Measurements from ENCODE around the gene TSC22D1.
A peak's percentile ranks its signal among the peaks of the same experiment; 100 is the strongest.

The TSC22D1 gene

GRCh38 chr13:44575741-44576350, at the start of gene TSC22D1:
Gene TSC22D1, minus strand, starts transcription at chr13:44576330. Its CDS starts 256 bp downstream, at chr13:44576074.
- no peaks in the 10 kb centered on the region for H3K9me3 ChIP-seq (ENCODE audit: severe bottlenecking)
- H3K36me3 ChIP-seq (ENCODE audit: low read depth) = peaks cover 14% of the 10 kb centered on the region
- DNase-seq (ENCODE audit: low spot score) (peak; percentile 60), ATAC-seq (ENCODE audit: low read depth) (peak; percentile 13; the same call in 1 of the 3 replicates)
- peaks cover 27% of the 10 kb centered on the region for H3K4me1 ChIP-seq (ENCODE audit: insufficient read depth, poor library complexity, severe bottlenecking)
- peak within 1 kb of the TSS; percentile 83 for H3K4me3 ChIP-seq (ENCODE audit: severe bottlenecking)
- TF ChIP-seq, protein P1, sequence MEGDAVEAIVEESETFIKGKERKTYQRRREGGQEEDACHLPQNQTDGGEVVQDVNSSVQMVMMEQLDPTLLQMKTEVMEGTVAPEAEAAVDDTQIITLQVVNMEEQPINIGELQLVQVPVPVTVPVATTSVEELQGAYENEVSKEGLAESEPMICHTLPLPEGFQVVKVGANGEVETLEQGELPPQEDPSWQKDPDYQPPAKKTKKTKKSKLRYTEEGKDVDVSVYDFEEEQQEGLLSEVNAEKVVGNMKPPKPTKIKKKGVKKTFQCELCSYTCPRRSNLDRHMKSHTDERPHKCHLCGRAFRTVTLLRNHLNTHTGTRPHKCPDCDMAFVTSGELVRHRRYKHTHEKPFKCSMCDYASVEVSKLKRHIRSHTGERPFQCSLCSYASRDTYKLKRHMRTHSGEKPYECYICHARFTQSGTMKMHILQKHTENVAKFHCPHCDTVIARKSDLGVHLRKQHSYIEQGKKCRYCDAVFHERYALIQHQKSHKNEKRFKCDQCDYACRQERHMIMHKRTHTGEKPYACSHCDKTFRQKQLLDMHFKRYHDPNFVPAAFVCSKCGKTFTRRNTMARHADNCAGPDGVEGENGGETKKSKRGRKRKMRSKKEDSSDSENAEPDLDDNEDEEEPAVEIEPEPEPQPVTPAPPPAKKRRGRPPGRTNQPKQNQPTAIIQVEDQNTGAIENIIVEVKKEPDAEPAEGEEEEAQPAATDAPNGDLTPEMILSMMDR (IDR thresholded peaks at IDR 0.05; ENCODE audit: poor library complexity, severe bottlenecking) = no peak
- peak within 1 kb of the TSS; percentile 72 for H3K27ac ChIP-seq (ENCODE audit: poor library complexity, severe bottlenecking)
- no peaks in the 10 kb centered on the region for H3K27me3 ChIP-seq (ENCODE audit: insufficient read depth, poor library complexity, severe bottlenecking)

DNA sequence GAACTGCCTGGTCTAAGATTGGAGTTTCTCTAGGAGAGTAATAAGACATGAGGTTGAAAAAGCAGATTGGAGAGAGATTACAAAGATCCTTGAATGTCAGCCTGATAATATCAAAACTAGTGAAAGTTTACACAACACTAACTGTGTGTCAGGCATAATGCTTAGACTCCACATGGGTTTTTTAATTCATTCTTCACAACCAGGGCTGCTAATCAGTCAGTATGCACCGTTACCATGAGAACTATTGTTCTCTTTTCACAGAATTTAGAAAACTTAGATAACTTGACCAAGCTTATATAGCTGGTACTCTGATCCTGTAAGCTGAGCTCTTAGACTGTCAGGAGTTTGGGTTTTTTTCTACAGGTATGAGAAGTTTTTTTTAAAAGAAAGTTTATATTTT, 46.6 kb upstream of the TSC22D1 start:
- no peak overlapping the region for H3K4me3 ChIP-seq (ENCODE audit: severe bottlenecking)
- DNase-seq (ENCODE audit: low spot score) = no peak
- no peak for ATAC-seq (ENCODE audit: low read depth)
- TF ChIP-seq, protein P1 (IDR thresholded peaks at IDR 0.05; ENCODE audit: poor library complexity, severe bottlenecking) = no peak
- H3K27me3 ChIP-seq (ENCODE audit: insufficient read depth, poor library complexity, severe bottlenecking) = no peaks in the 10 kb centered on the region
- H3K27ac ChIP-seq (ENCODE audit: poor library complexity, severe bottlenecking) = no peak overlapping the region
- no peaks in the 10 kb centered on the region for H3K4me1 ChIP-seq (ENCODE audit: insufficient read depth, poor library complexity, severe bottlenecking)
- no peaks in the 10 kb centered on the region for H3K36me3 ChIP-seq (ENCODE audit: low read depth)
- no peaks in the 10 kb centered on the region for H3K9me3 ChIP-seq (ENCODE audit: severe bottlenecking)

DNA sequence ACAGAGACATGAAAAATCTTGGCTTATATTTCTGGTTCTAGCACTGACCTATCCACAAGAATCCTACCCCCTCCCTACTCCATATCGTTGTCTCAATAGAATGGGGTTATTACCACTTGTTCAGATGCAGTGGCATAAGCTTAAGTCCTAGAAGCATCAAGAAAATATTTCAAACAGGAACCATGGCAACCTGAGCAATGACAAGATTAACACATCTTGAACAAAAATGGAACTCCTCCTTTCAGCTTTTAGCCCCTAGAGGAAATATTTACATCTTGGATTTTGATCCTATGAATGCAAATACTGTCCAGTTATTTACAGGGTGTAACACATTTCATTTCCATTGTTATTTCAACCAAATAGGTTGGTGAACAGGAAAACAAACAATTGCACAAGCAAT, 46.1 kb upstream of the TSC22D1 start:
- TF ChIP-seq, protein P1 (IDR thresholded peaks at IDR 0.05; ENCODE audit: poor library complexity, severe bottlenecking) = no peak
- no peaks in the 10 kb centered on the region for H3K9me3 ChIP-seq (ENCODE audit: severe bottlenecking)
- no peak for DNase-seq (ENCODE audit: low spot score)
- H3K4me3 ChIP-seq (ENCODE audit: severe bottlenecking) = no peak overlapping the region
- no peak overlapping the region for H3K27ac ChIP-seq (ENCODE audit: poor library complexity, severe bottlenecking)
- H3K36me3 ChIP-seq (ENCODE audit: low read depth) = no peaks in the 10 kb centered on the region
- no peaks in the 10 kb centered on the region for H3K27me3 ChIP-seq (ENCODE audit: insufficient read depth, poor library complexity, severe bottlenecking)
- no peak for ATAC-seq (ENCODE audit: low read depth)
- H3K4me1 ChIP-seq (ENCODE audit: insufficient read depth, poor library complexity, severe bottlenecking) = no peaks in the 10 kb centered on the region

DNA sequence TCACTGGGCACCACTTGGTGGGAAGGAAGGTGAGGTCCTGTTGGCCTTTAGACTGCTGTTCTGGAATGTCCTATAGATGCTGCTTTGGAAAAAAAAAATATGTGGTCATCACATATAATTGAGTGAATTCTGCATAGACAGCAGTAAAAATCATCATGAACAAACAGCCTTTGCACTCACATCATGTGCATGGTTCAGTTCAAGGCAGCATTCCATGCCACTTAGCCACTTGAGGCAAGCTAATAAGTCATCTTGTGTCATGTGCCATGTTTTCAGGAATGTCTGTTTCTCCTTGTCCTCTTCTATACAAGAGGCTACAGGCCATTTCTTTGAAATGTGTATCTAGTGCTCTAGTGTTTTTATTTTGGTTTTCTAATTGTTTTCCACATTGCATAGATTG, 43.9 kb upstream of the TSC22D1 start:
- Histone ChIP-seq H3K36me3 (ENCODE audit: low read depth) (no peaks in the 10 kb centered on the region), H3K4me3 (ENCODE audit: severe bottlenecking) (no peak overlapping the region), H3K9me3 (ENCODE audit: severe bottlenecking) (no peaks in the 10 kb centered on the region), H3K4me1 (ENCODE audit: insufficient read depth, poor library complexity, severe bottlenecking) (no peaks in the 10 kb centered on the region), H3K27ac (ENCODE audit: poor library complexity, severe bottlenecking) (no peak overlapping the region), H3K27me3 (ENCODE audit: insufficient read depth, poor library complexity, severe bottlenecking) (no peaks in the 10 kb centered on the region)
- no peak for ATAC-seq (ENCODE audit: low read depth)
- TF ChIP-seq, protein P1 (IDR thresholded peaks at IDR 0.05; ENCODE audit: poor library complexity, severe bottlenecking) = no peak
- DNase-seq (ENCODE audit: low spot score) = no peak

DNA sequence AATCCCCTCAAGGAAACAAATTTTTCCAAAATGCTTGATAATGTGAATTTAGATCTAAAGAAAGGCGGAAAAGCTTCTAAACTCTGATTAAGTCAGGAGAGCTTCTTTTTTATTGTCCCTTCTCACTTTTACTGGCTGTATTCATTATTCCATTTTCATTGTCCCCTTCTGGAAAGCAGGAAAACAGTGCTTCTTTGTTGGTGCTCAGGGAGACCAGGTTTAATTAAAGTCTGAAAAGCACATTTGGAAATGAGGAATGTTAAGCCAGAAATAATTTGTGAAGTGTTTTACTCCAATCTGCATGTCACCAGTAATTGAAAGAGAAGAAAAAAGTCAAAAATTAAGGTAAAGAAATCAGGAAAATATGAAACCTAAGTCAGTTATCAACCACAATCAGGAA, 43.5 kb upstream of the TSC22D1 start:
- Histone ChIP-seq H3K9me3 (ENCODE audit: severe bottlenecking) (no peaks in the 10 kb centered on the region), H3K27me3 (ENCODE audit: insufficient read depth, poor library complexity, severe bottlenecking) (no peaks in the 10 kb centered on the region), H3K4me3 (ENCODE audit: severe bottlenecking) (no peak overlapping the region), H3K36me3 (ENCODE audit: low read depth) (no peaks in the 10 kb centered on the region), H3K4me1 (ENCODE audit: insufficient read depth, poor library complexity, severe bottlenecking) (no peaks in the 10 kb centered on the region), H3K27ac (ENCODE audit: poor library complexity, severe bottlenecking) (no peak overlapping the region)
- TF ChIP-seq, protein P1 (IDR thresholded peaks at IDR 0.05; ENCODE audit: poor library complexity, severe bottlenecking) = no peak
- DNase-seq (ENCODE audit: low spot score) = no peak
- no peak for ATAC-seq (ENCODE audit: low read depth)
